GM23338 (cell line): ENCODE measurements around the gene SCAF8. TPM values are rescaled to one million over a fixed set of nuclear protein-coding genes. Genes with fewer than 3 reads are reported as not detected.

Experiments used
- ATAC-seq: fragments of 200-7000 bp; cut with Tn5 transposase; 3 replicates; pipeline ENCODE4 v1.9.1; 2020
- DNase-seq: peaks from one replicate; pipeline ENCODE4 v3.0.0-alpha.2; 2015; ENCODE audit warnings: low spot score
- H2AFZ ChIP-seq: fragments of 200-600 bp; sonication (generic); 2 replicates; pipeline ENCODE4 v1.8.0; 2016; ENCODE audit warnings: antibody characterized with exemption, mild to moderate bottlenecking, moderate library complexity
- H3F3A ChIP-seq: fragments of 200-600 bp; sonication (generic); replicated peaks from 2 replicates; pipeline ENCODE4 v1.8.0; 2017; ENCODE audit warnings: antibody characterized with exemption, mixed run types, low read depth
- H3K27ac ChIP-seq: fragments of 200-600 bp; sonication (generic); 2 replicates; pipeline ENCODE4 v1.6.1; 2016; ENCODE audit warnings: low read depth
- H3K27me3 ChIP-seq: fragments of 200-600 bp; sonication (generic); 2 replicates; pipeline ENCODE4 v1.8.0; 2016; ENCODE audit warnings: mild to moderate bottlenecking, mixed run types, moderate library complexity; ENCODE audit not compliant: insufficient read depth
- H3K36me3 ChIP-seq: fragments of 200-600 bp; sonication (generic); 2 replicates; pipeline ENCODE4 v1.8.0; 2016; ENCODE audit warnings: mild to moderate bottlenecking; ENCODE audit not compliant: insufficient read depth
- H3K4me1 ChIP-seq: fragments of 200-600 bp; sonication (generic); 2 replicates; pipeline ENCODE4 v1.8.0; 2016; ENCODE audit warnings: mild to moderate bottlenecking, moderate library complexity; ENCODE audit not compliant: insufficient read depth
- H3K4me2 ChIP-seq: fragments of 200-600 bp; sonication (generic); 2 replicates; pipeline ENCODE4 v1.7.1; 2017; ENCODE audit warnings: mixed run types
- H3K4me3 ChIP-seq: fragments of 200-600 bp; sonication (generic); 2 replicates; pipeline ENCODE4 v1.6.1; 2016; ENCODE audit warnings: mixed run types
- H3K79me2 ChIP-seq: fragments of 200-600 bp; sonication (generic); replicated peaks from 2 replicates; pipeline ENCODE4 v1.8.0; 2017; ENCODE audit warnings: mild to moderate bottlenecking; ENCODE audit not compliant: insufficient read depth
- H3K9me2 ChIP-seq: fragments of 200-600 bp; sonication (generic); 2 replicates; pipeline ENCODE4 v1.8.0; 2017; ENCODE audit not compliant: insufficient read depth
- H4K20me1 ChIP-seq: fragments of 200-600 bp; sonication (generic); replicated peaks from 2 replicates; pipeline ENCODE4 v1.8.0; 2017; ENCODE audit warnings: mild to moderate bottlenecking; ENCODE audit not compliant: insufficient read depth
- H3K27ac Mint-ChIP-seq: 2 replicates; pipeline ENCODE4 v1.8.0; 2020; ENCODE audit warnings: inconsistent platforms, mild to moderate bottlenecking, moderate library complexity, mixed read lengths
- H3K27me3 Mint-ChIP-seq: 3 replicates; pipeline ENCODE4 v1.8.0; 2022; ENCODE audit warnings: low read depth, mild to moderate bottlenecking, moderate library complexity, mixed read lengths, inconsistent platforms; ENCODE audit not compliant: insufficient read depth, poor library complexity
- H3K36me3 Mint-ChIP-seq: 3 replicates; pipeline ENCODE4 v1.8.0; 2021; ENCODE audit warnings: low read depth, mild to moderate bottlenecking, inconsistent platforms, moderate library complexity, mixed read lengths
- H3K4me1 Mint-ChIP-seq: 3 replicates; pipeline ENCODE4 v1.8.0; 2020; ENCODE audit warnings: mild to moderate bottlenecking, inconsistent platforms, mixed read lengths
- H3K4me3 Mint-ChIP-seq: 3 replicates; pipeline ENCODE4 v1.8.0; 2021; ENCODE audit warnings: moderate library complexity, mild to moderate bottlenecking, inconsistent platforms, mixed read lengths
- H3K9me3 Mint-ChIP-seq: 3 replicates; pipeline ENCODE4 v1.8.0; 2020; ENCODE audit warnings: moderate library complexity, mild to moderate bottlenecking, inconsistent platforms, mixed read lengths
- EZH2phosphoT487 ChIP-seq: fragments of 200-600 bp; sonication (generic); IDR thresholded peaks from one replicate; pipeline ENCODE4 v1.8.1; 2018; ENCODE audit warnings: antibody characterized with exemption; ENCODE audit not compliant: unreplicated experiment
- JUNB ChIP-seq: IDR thresholded peaks from one replicate; pipeline ENCODE4 v1.6.1; 2016; ENCODE audit warnings: antibody characterized with exemption; ENCODE audit not compliant: unreplicated experiment
- POLR2AphosphoS5 ChIP-seq: IDR thresholded peaks from 2 replicates; pipeline ENCODE4 v1.6.1; 2016; ENCODE audit warnings: antibody characterized with exemption, low read depth
- STAT1 ChIP-seq: IDR thresholded peaks from one replicate; pipeline ENCODE4 v1.6.1; 2016; ENCODE audit warnings: antibody characterized with exemption; ENCODE audit not compliant: unreplicated experiment
- polyA plus RNA-seq: library from polyadenylated mRNA; unstranded; fragments of >200 nt; fragmentation: Nextera tagmentation; extraction: Ambion mirVana; gene quantifications from 2 replicates; pipeline ENCODE4 v1.2.1, GENCODE V29; 2016
- total RNA-seq: library from RNA; depleted of rRNA; stranded (reverse); fragments of >200 nt; shearing (Covaris generic); gene quantifications from 2 replicates; pipeline ENCODE4 v1.2.3, GENCODE V29; 2014
- TF ChIP-seq, protein P1 (sequence below): fragments of 250-450 bp; sonication (Bioruptor Pico); IDR thresholded peaks from 2 replicates; pipeline ENCODE4 v1.5.0; 2020; ENCODE audit warnings: mild to moderate bottlenecking, moderate library complexity
- TF ChIP-seq, protein P2 (sequence below): IDR thresholded peaks from one replicate; pipeline ENCODE4 v1.6.1; 2018; ENCODE audit warnings: antibody characterized with exemption; ENCODE audit not compliant: unreplicated experiment
- TF ChIP-seq, protein P3 (sequence below), 2 experiments: fragments of 200-600 bp in 1 of 2; sonication (generic) in 1 of 2; conservative IDR thresholded peaks; 2 replicates each; pipeline versions ENCODE4 v1.5.1 to v1.6.1; 2016 to 2017; ENCODE audit warnings: antibody characterized with exemption in 2 of 2, low read depth in 2 of 2, mild to moderate bottlenecking in 2 of 2, moderate library complexity in 1 of 2

SCAF8 gene
- total and polyA plus RNA-seq, 2 experiments from 2014 or later: 13.8 to 37.9 TPM

DNA sequence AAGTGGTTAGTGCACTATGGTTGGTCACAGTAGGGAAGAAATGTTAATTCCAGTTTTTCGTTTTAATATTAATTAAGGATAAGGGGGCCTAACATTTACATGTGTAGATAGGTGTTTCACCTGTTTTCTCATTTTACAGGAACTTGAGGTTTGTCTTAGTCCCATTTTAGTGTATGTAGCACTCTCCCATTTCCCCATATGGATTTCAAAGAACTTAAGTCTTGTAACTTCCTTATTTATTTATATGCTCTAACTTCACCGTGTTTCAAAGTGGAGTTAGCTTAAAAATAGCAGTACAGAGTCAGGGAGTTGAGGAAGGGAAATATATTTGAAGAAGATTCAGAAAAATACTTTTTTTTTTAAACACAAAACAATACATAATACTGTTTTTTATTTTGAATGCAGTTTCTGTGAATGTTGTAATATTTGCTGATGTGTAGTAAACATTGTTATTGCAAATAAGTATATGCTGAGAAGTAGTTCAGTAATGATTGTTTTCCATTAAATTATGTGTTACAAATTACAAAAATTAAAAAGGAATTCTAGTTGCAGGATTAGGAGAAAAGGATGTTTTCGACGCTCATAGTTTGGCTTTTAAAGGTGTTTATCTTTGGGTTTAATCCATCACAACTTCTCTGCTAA lies 3.5 kb downstream of the SCAF8 start:
- Mint-ChIP-seq H3K36me3 (peaks cover 30% of the 10 kb centered on the region), H3K4me1 (peaks cover 46% of the 10 kb centered on the region), H3K27ac (peak overlapping the region; percentile 54; the same call in 1 of the 2 replicates), H3K9me3 (peaks cover 3% of the 10 kb centered on the region; the same call in 1 of the 3 replicates), H3K27me3 (peaks cover 15% of the 10 kb centered on the region), H3K4me3 (peak overlapping the region; percentile 34; the same call in 1 of the 3 replicates)
- peaks cover 39% of the 10 kb centered on the region for H3K4me1 ChIP-seq
- H3F3A ChIP-seq: peaks cover 3% of the 10 kb centered on the region; the same call in 1 of the 2 replicates
- ATAC-seq (no peak), DNase-seq (no peak)
- peaks cover 76% of the 10 kb centered on the region for H3K79me2 ChIP-seq
- no peaks in the 10 kb centered on the region for H3K27me3 ChIP-seq
- H3K9me2 ChIP-seq: no peaks in the 10 kb centered on the region
- H3K4me3 ChIP-seq: no peak overlapping the region
- no peaks in the 10 kb centered on the region for H3K36me3 ChIP-seq
- peak overlapping the region; percentile 25; the same call in 1 of the 2 replicates for H3K4me2 ChIP-seq
- no peak for TF ChIP-seq JUNB
- no peak for TF ChIP-seq STAT1
- no peak for TF ChIP-seq EZH2phosphoT487
- H3K27ac ChIP-seq: peak overlapping the region; percentile 70; the same call in 1 of the 2 replicates
- H2AFZ ChIP-seq: no peak overlapping the region
- H4K20me1 ChIP-seq: peaks cover 22% of the 10 kb centered on the region; the same call in 1 of the 2 replicates

DNA sequence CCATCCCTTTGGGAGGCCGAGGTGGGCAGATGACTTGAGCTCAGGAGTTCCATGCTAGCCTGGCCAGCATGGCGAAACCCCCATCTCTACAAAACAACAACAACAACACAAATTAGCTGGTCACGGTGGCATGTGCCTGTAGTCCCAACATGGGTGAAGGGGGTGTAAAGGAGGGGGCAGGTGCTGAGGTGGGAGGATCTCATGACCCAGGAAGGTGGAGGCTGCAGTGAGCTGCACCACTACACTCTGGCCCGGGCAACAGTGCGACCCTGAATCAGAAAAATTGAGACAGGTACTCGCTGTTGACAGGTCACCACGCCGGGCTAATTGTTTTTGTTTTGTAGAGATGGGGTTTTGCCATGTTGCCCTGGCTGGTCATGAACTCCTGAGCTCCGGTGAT lies 4.2 kb downstream of the SCAF8 start:
- Histone ChIP-seq H3K4me1 (peaks cover 39% of the 10 kb centered on the region), H2AFZ (no peak overlapping the region), H3K4me2 (0 out of 2 replicates have a peak overlapping the region, but pooled peaks have one; percentile 42), H4K20me1 (peaks cover 22% of the 10 kb centered on the region; the same call in 1 of the 2 replicates), H3K79me2 (peaks cover 83% of the 10 kb centered on the region), H3K27me3 (no peaks in the 10 kb centered on the region), H3F3A (peaks cover 3% of the 10 kb centered on the region; the same call in 1 of the 2 replicates), H3K36me3 (no peaks in the 10 kb centered on the region), H3K4me3 (no peak overlapping the region), H3K27ac (peak overlapping the region; percentile 70; the same call in 1 of the 2 replicates), H3K9me2 (no peaks in the 10 kb centered on the region)
- Mint-ChIP-seq H3K27me3 (peaks cover 13% of the 10 kb centered on the region), H3K4me1 (peaks cover 43% of the 10 kb centered on the region), H3K27ac (peak overlapping the region; percentile 44; the same call in 1 of the 2 replicates), H3K9me3 (peaks cover 3% of the 10 kb centered on the region; the same call in 1 of the 3 replicates), H3K36me3 (peaks cover 32% of the 10 kb centered on the region), H3K4me3 (peak overlapping the region; percentile 32; the same call in 1 of the 3 replicates)
- ATAC-seq: no peak
- no peak for DNase-seq
- TF ChIP-seq, protein P1, sequence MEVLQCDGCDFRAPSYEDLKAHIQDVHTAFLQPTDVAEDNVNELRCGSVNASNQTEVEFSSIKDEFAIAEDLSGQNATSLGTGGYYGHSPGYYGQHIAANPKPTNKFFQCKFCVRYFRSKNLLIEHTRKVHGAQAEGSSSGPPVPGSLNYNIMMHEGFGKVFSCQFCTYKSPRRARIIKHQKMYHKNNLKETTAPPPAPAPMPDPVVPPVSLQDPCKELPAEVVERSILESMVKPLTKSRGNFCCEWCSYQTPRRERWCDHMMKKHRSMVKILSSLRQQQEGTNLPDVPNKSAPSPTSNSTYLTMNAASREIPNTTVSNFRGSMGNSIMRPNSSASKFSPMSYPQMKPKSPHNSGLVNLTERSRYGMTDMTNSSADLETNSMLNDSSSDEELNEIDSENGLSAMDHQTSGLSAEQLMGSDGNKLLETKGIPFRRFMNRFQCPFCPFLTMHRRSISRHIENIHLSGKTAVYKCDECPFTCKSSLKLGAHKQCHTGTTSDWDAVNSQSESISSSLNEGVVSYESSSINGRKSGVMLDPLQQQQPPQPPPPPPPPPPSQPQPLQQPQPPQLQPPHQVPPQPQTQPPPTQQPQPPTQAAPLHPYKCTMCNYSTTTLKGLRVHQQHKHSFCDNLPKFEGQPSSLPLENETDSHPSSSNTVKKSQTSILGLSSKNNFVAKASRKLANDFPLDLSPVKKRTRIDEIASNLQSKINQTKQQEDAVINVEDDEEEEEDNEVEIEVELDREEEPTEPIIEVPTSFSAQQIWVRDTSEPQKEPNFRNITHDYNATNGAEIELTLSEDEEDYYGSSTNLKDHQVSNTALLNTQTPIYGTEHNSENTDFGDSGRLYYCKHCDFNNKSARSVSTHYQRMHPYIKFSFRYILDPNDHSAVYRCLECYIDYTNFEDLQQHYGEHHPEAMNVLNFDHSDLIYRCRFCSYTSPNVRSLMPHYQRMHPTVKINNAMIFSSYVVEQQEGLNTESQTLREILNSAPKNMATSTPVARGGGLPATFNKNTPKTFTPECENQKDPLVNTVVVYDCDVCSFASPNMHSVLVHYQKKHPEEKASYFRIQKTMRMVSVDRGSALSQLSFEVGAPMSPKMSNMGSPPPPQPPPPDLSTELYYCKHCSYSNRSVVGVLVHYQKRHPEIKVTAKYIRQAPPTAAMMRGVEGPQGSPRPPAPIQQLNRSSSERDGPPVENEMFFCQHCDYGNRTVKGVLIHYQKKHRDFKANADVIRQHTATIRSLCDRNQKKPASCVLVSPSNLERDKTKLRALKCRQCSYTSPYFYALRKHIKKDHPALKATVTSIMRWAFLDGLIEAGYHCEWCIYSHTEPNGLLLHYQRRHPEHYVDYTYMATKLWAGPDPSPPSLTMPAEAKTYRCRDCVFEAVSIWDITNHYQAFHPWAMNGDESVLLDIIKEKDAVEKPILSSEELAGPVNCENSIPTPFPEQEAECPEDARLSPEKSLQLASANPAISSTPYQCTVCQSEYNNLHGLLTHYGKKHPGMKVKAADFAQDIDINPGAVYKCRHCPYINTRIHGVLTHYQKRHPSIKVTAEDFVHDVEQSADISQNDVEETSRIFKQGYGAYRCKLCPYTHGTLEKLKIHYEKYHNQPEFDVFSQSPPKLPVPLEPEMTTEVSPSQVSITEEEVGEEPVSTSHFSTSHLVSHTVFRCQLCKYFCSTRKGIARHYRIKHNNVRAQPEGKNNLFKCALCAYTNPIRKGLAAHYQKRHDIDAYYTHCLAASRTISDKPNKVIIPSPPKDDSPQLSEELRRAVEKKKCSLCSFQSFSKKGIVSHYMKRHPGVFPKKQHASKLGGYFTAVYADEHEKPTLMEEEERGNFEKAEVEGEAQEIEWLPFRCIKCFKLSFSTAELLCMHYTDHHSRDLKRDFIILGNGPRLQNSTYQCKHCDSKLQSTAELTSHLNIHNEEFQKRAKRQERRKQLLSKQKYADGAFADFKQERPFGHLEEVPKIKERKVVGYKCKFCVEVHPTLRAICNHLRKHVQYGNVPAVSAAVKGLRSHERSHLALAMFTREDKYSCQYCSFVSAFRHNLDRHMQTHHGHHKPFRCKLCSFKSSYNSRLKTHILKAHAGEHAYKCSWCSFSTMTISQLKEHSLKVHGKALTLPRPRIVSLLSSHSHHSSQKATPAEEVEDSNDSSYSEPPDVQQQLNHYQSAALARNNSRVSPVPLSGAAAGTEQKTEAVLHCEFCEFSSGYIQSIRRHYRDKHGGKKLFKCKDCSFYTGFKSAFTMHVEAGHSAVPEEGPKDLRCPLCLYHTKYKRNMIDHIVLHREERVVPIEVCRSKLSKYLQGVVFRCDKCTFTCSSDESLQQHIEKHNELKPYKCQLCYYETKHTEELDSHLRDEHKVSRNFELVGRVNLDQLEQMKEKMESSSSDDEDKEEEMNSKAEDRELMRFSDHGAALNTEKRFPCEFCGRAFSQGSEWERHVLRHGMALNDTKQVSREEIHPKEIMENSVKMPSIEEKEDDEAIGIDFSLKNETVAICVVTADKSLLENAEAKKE (CRISPR knock-in tag): no peak
- no peak for TF ChIP-seq STAT1
- TF ChIP-seq, protein P2, sequence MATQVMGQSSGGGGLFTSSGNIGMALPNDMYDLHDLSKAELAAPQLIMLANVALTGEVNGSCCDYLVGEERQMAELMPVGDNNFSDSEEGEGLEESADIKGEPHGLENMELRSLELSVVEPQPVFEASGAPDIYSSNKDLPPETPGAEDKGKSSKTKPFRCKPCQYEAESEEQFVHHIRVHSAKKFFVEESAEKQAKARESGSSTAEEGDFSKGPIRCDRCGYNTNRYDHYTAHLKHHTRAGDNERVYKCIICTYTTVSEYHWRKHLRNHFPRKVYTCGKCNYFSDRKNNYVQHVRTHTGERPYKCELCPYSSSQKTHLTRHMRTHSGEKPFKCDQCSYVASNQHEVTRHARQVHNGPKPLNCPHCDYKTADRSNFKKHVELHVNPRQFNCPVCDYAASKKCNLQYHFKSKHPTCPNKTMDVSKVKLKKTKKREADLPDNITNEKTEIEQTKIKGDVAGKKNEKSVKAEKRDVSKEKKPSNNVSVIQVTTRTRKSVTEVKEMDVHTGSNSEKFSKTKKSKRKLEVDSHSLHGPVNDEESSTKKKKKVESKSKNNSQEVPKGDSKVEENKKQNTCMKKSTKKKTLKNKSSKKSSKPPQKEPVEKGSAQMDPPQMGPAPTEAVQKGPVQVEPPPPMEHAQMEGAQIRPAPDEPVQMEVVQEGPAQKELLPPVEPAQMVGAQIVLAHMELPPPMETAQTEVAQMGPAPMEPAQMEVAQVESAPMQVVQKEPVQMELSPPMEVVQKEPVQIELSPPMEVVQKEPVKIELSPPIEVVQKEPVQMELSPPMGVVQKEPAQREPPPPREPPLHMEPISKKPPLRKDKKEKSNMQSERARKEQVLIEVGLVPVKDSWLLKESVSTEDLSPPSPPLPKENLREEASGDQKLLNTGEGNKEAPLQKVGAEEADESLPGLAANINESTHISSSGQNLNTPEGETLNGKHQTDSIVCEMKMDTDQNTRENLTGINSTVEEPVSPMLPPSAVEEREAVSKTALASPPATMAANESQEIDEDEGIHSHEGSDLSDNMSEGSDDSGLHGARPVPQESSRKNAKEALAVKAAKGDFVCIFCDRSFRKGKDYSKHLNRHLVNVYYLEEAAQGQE: no peak
- TF ChIP-seq POLR2AphosphoS5: no peak
- TF ChIP-seq, protein P3, sequence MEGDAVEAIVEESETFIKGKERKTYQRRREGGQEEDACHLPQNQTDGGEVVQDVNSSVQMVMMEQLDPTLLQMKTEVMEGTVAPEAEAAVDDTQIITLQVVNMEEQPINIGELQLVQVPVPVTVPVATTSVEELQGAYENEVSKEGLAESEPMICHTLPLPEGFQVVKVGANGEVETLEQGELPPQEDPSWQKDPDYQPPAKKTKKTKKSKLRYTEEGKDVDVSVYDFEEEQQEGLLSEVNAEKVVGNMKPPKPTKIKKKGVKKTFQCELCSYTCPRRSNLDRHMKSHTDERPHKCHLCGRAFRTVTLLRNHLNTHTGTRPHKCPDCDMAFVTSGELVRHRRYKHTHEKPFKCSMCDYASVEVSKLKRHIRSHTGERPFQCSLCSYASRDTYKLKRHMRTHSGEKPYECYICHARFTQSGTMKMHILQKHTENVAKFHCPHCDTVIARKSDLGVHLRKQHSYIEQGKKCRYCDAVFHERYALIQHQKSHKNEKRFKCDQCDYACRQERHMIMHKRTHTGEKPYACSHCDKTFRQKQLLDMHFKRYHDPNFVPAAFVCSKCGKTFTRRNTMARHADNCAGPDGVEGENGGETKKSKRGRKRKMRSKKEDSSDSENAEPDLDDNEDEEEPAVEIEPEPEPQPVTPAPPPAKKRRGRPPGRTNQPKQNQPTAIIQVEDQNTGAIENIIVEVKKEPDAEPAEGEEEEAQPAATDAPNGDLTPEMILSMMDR (conservative IDR thresholded peaks at IDR 0.05; ENCODE audit: low read depth in 2 of 2): no peak
